ENCODE measurements around the gene VPS26B.

Gene VPS26B

GRCh38 chr11:134200688-134201087 is 23.8 kb upstream of the VPS26B start:
- peaks cover 64% of the 10 kb centered on the region for H3K36me3 ChIP-seq (ENCODE audit: insufficient read depth, insufficient read length, low read length)
- H3K4me3 ChIP-seq (ENCODE audit: insufficient read length, low read depth): no peak overlapping the region
- TF ChIP-seq YY1 (IDR thresholded peaks at IDR 0.05; ENCODE audit: insufficient read depth, insufficient read length): no peak
- no peak for TF ChIP-seq SUZ12 (IDR thresholded peaks at IDR 0.05; ENCODE audit: extremely low read depth, insufficient read depth, insufficient read length)
- no peak for TF ChIP-seq ZNF274 (IDR thresholded peaks at IDR 0.05; ENCODE audit: low read depth, low read length)
- DNase-seq (ENCODE audit: low read depth, low spot score): no peak
- no peaks in the 10 kb centered on the region for H3K9me3 ChIP-seq (ENCODE audit: insufficient read depth, low read length)
- no peak overlapping the region for H3K9ac ChIP-seq (ENCODE audit: insufficient read length, low read depth)
- H3K27me3 ChIP-seq (ENCODE audit: insufficient read depth, insufficient read length): no peaks in the 10 kb centered on the region
- no peaks in the 10 kb centered on the region for H3K4me1 ChIP-seq (ENCODE audit: insufficient read depth, insufficient read length)

GRCh38 chr11:134202661-134203060 is 21.8 kb upstream of the VPS26B start:
- Histone ChIP-seq H3K4me1 (ENCODE audit: insufficient read depth, insufficient read length) (no peaks in the 10 kb centered on the region), H3K9me3 (ENCODE audit: insufficient read depth, low read length) (no peaks in the 10 kb centered on the region), H3K27me3 (ENCODE audit: insufficient read depth, insufficient read length) (no peaks in the 10 kb centered on the region), H3K9ac (ENCODE audit: insufficient read length, low read depth) (no peak overlapping the region), H3K4me3 (ENCODE audit: insufficient read length, low read depth) (no peak overlapping the region), H3K36me3 (ENCODE audit: insufficient read depth, insufficient read length, low read length) (peaks cover 72% of the 10 kb centered on the region)
- no peak for DNase-seq (ENCODE audit: low read depth, low spot score)
- TF ChIP-seq YY1 (IDR thresholded peaks at IDR 0.05; ENCODE audit: insufficient read depth, insufficient read length) (no peak), ZNF274 (IDR thresholded peaks at IDR 0.05; ENCODE audit: low read depth, low read length) (no peak), SUZ12 (IDR thresholded peaks at IDR 0.05; ENCODE audit: extremely low read depth, insufficient read depth, insufficient read length) (no peak)

- Histone ChIP-seq H3K4me1 (ENCODE audit: insufficient read depth, insufficient read length) (no peaks in the 10 kb centered on the region), H3K9me3 (ENCODE audit: insufficient read depth, low read length) (no peaks in the 10 kb centered on the region), H3K27me3 (ENCODE audit: insufficient read depth, insufficient read length) (no peaks in the 10 kb centered on the region), H3K4me3 (ENCODE audit: insufficient read length, low read depth) (no peak overlapping the region), H3K9ac (ENCODE audit: insufficient read length, low read depth) (no peak overlapping the region), H3K36me3 (ENCODE audit: insufficient read depth, insufficient read length, low read length) (peaks cover 88% of the 10 kb centered on the region)
- no peak for DNase-seq (ENCODE audit: low read depth, low spot score)
- TF ChIP-seq YY1 (IDR thresholded peaks at IDR 0.05; ENCODE audit: insufficient read depth, insufficient read length) (no peak), SUZ12 (IDR thresholded peaks at IDR 0.05; ENCODE audit: extremely low read depth, insufficient read depth, insufficient read length) (no peak), ZNF274 (IDR thresholded peaks at IDR 0.05; ENCODE audit: low read depth, low read length) (no peak)
These were observed 18.7 kb upstream of the VPS26B start for GRCh38 chr11:134205729-134206128.

GRCh38 chr11:134206185-134206584 is 18.3 kb upstream of the VPS26B start:
- Histone ChIP-seq H3K36me3 (ENCODE audit: insufficient read depth, insufficient read length, low read length) (peaks cover 84% of the 10 kb centered on the region), H3K27me3 (ENCODE audit: insufficient read depth, insufficient read length) (no peaks in the 10 kb centered on the region), H3K9ac (ENCODE audit: insufficient read length, low read depth) (no peak overlapping the region), H3K4me3 (ENCODE audit: insufficient read length, low read depth) (no peak overlapping the region), H3K9me3 (ENCODE audit: insufficient read depth, low read length) (no peaks in the 10 kb centered on the region), H3K4me1 (ENCODE audit: insufficient read depth, insufficient read length) (no peaks in the 10 kb centered on the region)
- TF ChIP-seq SUZ12 (IDR thresholded peaks at IDR 0.05; ENCODE audit: extremely low read depth, insufficient read depth, insufficient read length): no peak
- TF ChIP-seq ZNF274 (IDR thresholded peaks at IDR 0.05; ENCODE audit: low read depth, low read length): no peak
- no peak for TF ChIP-seq YY1 (IDR thresholded peaks at IDR 0.05; ENCODE audit: insufficient read depth, insufficient read length)
- DNase-seq (ENCODE audit: low read depth, low spot score): no peak

- Histone ChIP-seq H3K4me3 (ENCODE audit: insufficient read length, low read depth) (no peak overlapping the region), H3K9me3 (ENCODE audit: insufficient read depth, low read length) (no peaks in the 10 kb centered on the region), H3K27me3 (ENCODE audit: insufficient read depth, insufficient read length) (no peaks in the 10 kb centered on the region), H3K4me1 (ENCODE audit: insufficient read depth, insufficient read length) (no peaks in the 10 kb centered on the region), H3K9ac (ENCODE audit: insufficient read length, low read depth) (no peak overlapping the region), H3K36me3 (ENCODE audit: insufficient read depth, insufficient read length, low read length) (peaks cover 74% of the 10 kb centered on the region)
- no peak for DNase-seq (ENCODE audit: low read depth, low spot score)
- TF ChIP-seq SUZ12 (IDR thresholded peaks at IDR 0.05; ENCODE audit: extremely low read depth, insufficient read depth, insufficient read length): no peak
- TF ChIP-seq ZNF274 (IDR thresholded peaks at IDR 0.05; ENCODE audit: low read depth, low read length): no peak
- no peak for TF ChIP-seq YY1 (IDR thresholded peaks at IDR 0.05; ENCODE audit: insufficient read depth, insufficient read length)
These were observed 16.8 kb upstream of the VPS26B start for GRCh38 chr11:134207538-134208239.

- no peaks in the 10 kb centered on the region for H3K27me3 ChIP-seq (ENCODE audit: insufficient read depth, insufficient read length)
- H3K4me3 ChIP-seq (ENCODE audit: insufficient read length, low read depth): no peak overlapping the region
- peaks cover 50% of the 10 kb centered on the region for H3K36me3 ChIP-seq (ENCODE audit: insufficient read depth, insufficient read length, low read length)
- DNase-seq (ENCODE audit: low read depth, low spot score): no peak
- no peak overlapping the region for H3K9ac ChIP-seq (ENCODE audit: insufficient read length, low read depth)
- TF ChIP-seq YY1 (IDR thresholded peaks at IDR 0.05; ENCODE audit: insufficient read depth, insufficient read length) (no peak), SUZ12 (IDR thresholded peaks at IDR 0.05; ENCODE audit: extremely low read depth, insufficient read depth, insufficient read length) (no peak)
- H3K9me3 ChIP-seq (ENCODE audit: insufficient read depth, low read length): no peaks in the 10 kb centered on the region
- no peaks in the 10 kb centered on the region for H3K4me1 ChIP-seq (ENCODE audit: insufficient read depth, insufficient read length)
These were observed 8.6 kb upstream of the VPS26B start for GRCh38 chr11:134215836-134216235.

GRCh38 chr11:134216816-134217215 is 7.7 kb upstream of the VPS26B start:
- TF ChIP-seq SUZ12 (IDR thresholded peaks at IDR 0.05; ENCODE audit: extremely low read depth, insufficient read depth, insufficient read length): no peak
- no peak for TF ChIP-seq YY1 (IDR thresholded peaks at IDR 0.05; ENCODE audit: insufficient read depth, insufficient read length)
- TF ChIP-seq ZNF274 (IDR thresholded peaks at IDR 0.05; ENCODE audit: low read depth, low read length): no peak

More at GRCh38 chr11:134216816-134217215, 7.7 kb upstream of the VPS26B start:
- Histone ChIP-seq H3K4me3 (ENCODE audit: insufficient read length, low read depth) (no peak overlapping the region), H3K4me1 (ENCODE audit: insufficient read depth, insufficient read length) (no peaks in the 10 kb centered on the region), H3K9me3 (ENCODE audit: insufficient read depth, low read length) (no peaks in the 10 kb centered on the region), H3K27me3 (ENCODE audit: insufficient read depth, insufficient read length) (no peaks in the 10 kb centered on the region), H3K36me3 (ENCODE audit: insufficient read depth, insufficient read length, low read length) (peaks cover 52% of the 10 kb centered on the region), H3K9ac (ENCODE audit: insufficient read length, low read depth) (no peak overlapping the region)
- DNase-seq (ENCODE audit: low read depth, low spot score): no peak

Measured in NT2/D1 (cell line).